ENCODE data around the gene CDCA3.

CDCA3 gene

GRCh38 chr12:6855322-6855721, 4.2 kb upstream of the CDCA3 start:
- no peak for TF ChIP-seq CTCF (IDR thresholded peaks at IDR 0.05; ENCODE audit: extremely low read depth, insufficient read depth, missing control alignments)
- no peak for DNase-seq (ENCODE audit: low spot score)
- in situ Hi-C loops (cut with MboI; ENCODE audit: low pct_unique_long_range_greater_than_20kb, low sequenced_read_pairs, unreplicated experiment) = no loop called here

GRCh38 chr12:6854036-6854435, 3.0 kb upstream of the CDCA3 start:
- in situ Hi-C loops (cut with MboI; ENCODE audit: low pct_unique_long_range_greater_than_20kb, low sequenced_read_pairs, unreplicated experiment) = no loop called here
- DNase-seq (ENCODE audit: low spot score) = no peak
- no peak for TF ChIP-seq CTCF (IDR thresholded peaks at IDR 0.05; ENCODE audit: extremely low read depth, insufficient read depth, missing control alignments)

GRCh38 chr12:6853626-6854025, 2.5 kb upstream of the CDCA3 start:
- TF ChIP-seq CTCF (IDR thresholded peaks at IDR 0.05; ENCODE audit: extremely low read depth, insufficient read depth, missing control alignments) = no peak
- DNase-seq (ENCODE audit: low spot score) = no peak
- in situ Hi-C loops (cut with MboI; ENCODE audit: low pct_unique_long_range_greater_than_20kb, low sequenced_read_pairs, unreplicated experiment) = no loop called here

DNA sequence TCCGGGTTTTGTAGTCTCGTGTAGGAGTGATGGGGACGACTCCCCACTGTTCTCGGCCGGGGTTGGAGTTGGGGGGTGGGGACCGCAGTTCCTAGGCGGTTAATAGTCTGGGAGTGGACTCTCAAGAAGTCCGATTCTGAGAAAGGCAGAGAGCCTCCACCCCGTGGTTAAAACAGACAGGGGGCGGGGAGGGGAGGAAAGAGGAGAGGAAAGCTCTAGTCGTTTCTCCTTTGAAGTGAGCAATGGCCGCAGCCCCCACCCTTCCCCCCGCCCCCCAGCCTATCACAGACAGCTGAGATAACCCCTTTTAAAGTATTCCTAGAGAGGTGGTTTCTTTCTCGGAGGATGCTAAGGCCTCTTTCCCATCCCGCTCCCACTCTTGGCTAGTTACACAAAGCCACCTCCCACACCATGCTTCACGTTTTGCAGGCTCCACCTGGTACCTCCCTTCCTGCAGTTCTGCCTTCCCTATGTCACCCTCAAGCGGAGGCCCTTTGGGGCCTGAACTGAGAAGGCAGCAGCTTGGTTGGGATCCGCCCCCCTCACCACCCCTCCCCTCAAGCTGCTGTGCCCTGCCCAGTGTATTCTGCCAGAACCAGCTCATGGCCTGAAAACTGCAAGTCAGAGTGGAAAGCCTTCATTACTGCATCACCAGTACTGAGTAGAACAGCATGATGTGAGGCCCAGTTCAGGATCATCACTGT, 1.7 kb upstream of the CDCA3 start:
- in situ Hi-C loops (cut with MboI; ENCODE audit: low pct_unique_long_range_greater_than_20kb, low sequenced_read_pairs, unreplicated experiment) = no loop called here
- TF ChIP-seq CTCF (IDR thresholded peaks at IDR 0.05; ENCODE audit: extremely low read depth, insufficient read depth, missing control alignments) = no peak
- DNase-seq (ENCODE audit: low spot score) = no peak

GRCh38 chr12:6851921-6852650, 1.0 kb upstream of the CDCA3 start, which contains the start of gene USP5:
Gene USP5, plus strand, starts transcription at chr12:6852150. Its CDS starts 30 bp downstream, at chr12:6852180.
- peak; percentile 95 for DNase-seq (ENCODE audit: low spot score)
- in situ Hi-C loops (cut with MboI; ENCODE audit: low pct_unique_long_range_greater_than_20kb, low sequenced_read_pairs, unreplicated experiment) = no loop called here
- TF ChIP-seq CTCF (IDR thresholded peaks at IDR 0.05; ENCODE audit: extremely low read depth, insufficient read depth, missing control alignments) = no peak

DNA sequence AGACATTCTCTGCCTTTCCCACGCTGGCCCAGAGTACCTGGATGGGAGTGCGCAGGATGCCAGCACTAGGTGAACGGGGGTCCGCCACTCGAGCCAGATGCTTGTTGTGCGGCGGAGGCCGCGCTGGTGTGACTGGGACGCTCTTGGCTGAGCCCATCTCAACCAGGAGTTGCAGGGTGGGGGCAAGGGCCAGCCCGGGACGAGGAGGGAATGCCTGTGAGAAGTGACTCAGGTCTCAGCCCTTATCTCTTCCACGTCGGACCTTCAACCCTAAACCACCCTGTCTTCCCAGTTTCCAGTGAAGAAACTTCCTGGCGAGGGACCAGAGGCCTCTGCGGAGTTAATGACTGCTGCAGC, 312 bp downstream of the CDCA3 start:
- in situ Hi-C loops (cut with MboI; ENCODE audit: low pct_unique_long_range_greater_than_20kb, low sequenced_read_pairs, unreplicated experiment) = no loop called here
- no peak for TF ChIP-seq CTCF (IDR thresholded peaks at IDR 0.05; ENCODE audit: extremely low read depth, insufficient read depth, missing control alignments)
- no peak for DNase-seq (ENCODE audit: low spot score)

All from GM13977 (cell line).